ENCODE data around the gene PCBP3.

Gene PCBP3

GRCh38 chr21:45778686-45779085 is 135.2 kb downstream of the PCBP3 start:
- Histone ChIP-seq H2AK5ac (ENCODE audit: low read length) (no peak overlapping the region), H2BK5ac (ENCODE audit: low read depth, low read length, poor library complexity) (no peak overlapping the region), H3K4ac (ENCODE audit: low read depth, low read length) (no peak overlapping the region), H3K4me3 (ENCODE audit: low read depth, low read length) (no peak overlapping the region), H3K27me3 (ENCODE audit: insufficient read depth, low read length) (no peaks in the 10 kb centered on the region), H3K23ac (ENCODE audit: low read length) (no peak overlapping the region), H3K14ac (ENCODE audit: low read length) (no peak overlapping the region), H3K79me1 (ENCODE audit: low read length) (no peaks in the 10 kb centered on the region), H3K9me3 (ENCODE audit: insufficient read depth, low read depth, low read length) (peaks cover 15% of the 10 kb centered on the region), H2BK120ac (ENCODE audit: insufficient read depth, low read length, poor library complexity) (no peak overlapping the region), H4K12ac (ENCODE audit: low read depth, low read length) (no peak overlapping the region), H3K4me2 (ENCODE audit: low read length) (no peak overlapping the region), H2AFZ (ENCODE audit: insufficient read depth, low read length, poor library complexity) (no peak overlapping the region), H3K79me2 (ENCODE audit: control insufficient read depth, insufficient read depth, low read length, poor library complexity) (no peaks in the 10 kb centered on the region), H2BK12ac (ENCODE audit: low read length) (no peak overlapping the region), H3K27ac (ENCODE audit: low read depth, low read length) (no peak overlapping the region), H3K36me3 (ENCODE audit: control insufficient read depth in 1 of 2, insufficient read depth in 2 of 2, low read length in 2 of 2) (no peaks in the 10 kb centered on the region), H4K8ac (ENCODE audit: low read depth, low read length) (no peak overlapping the region), H4K91ac (ENCODE audit: low read depth, low read length) (no peak overlapping the region), H3K18ac (ENCODE audit: low read length) (no peak overlapping the region), H3K9ac (ENCODE audit: low read length) (no peak overlapping the region), H3K4me1 (ENCODE audit: control insufficient read depth in 1 of 2, insufficient read depth in 2 of 2, low read length in 2 of 2) (no peaks in the 10 kb centered on the region)
- WGBS (ENCODE audit: extremely low coverage, insufficient coverage, insufficient read length) = no CpG with 5 or more reads among the region's 1 CpG
- DNase-seq = no peak

GRCh38 chr21:45779226-45779625 is 135.7 kb downstream of the PCBP3 start:
- Histone ChIP-seq H2AK5ac (ENCODE audit: low read length) (no peak overlapping the region), H3K36me3 (ENCODE audit: control insufficient read depth in 1 of 2, insufficient read depth in 2 of 2, low read length in 2 of 2) (no peaks in the 10 kb centered on the region), H3K79me1 (ENCODE audit: low read length) (no peaks in the 10 kb centered on the region), H3K14ac (ENCODE audit: low read length) (no peak overlapping the region), H2BK120ac (ENCODE audit: insufficient read depth, low read length, poor library complexity) (no peak overlapping the region), H3K27ac (ENCODE audit: low read depth, low read length) (no peak overlapping the region), H4K91ac (ENCODE audit: low read depth, low read length) (no peak overlapping the region), H3K18ac (ENCODE audit: low read length) (no peak overlapping the region), H4K8ac (ENCODE audit: low read depth, low read length) (no peak overlapping the region), H3K79me2 (ENCODE audit: control insufficient read depth, insufficient read depth, low read length, poor library complexity) (no peaks in the 10 kb centered on the region), H3K4me1 (ENCODE audit: control insufficient read depth in 1 of 2, insufficient read depth in 2 of 2, low read length in 2 of 2) (no peaks in the 10 kb centered on the region), H3K9me3 (ENCODE audit: insufficient read depth, low read depth, low read length) (peaks cover 15% of the 10 kb centered on the region), H3K9ac (ENCODE audit: low read length) (no peak overlapping the region), H3K4ac (ENCODE audit: low read depth, low read length) (no peak overlapping the region), H2BK12ac (ENCODE audit: low read length) (no peak overlapping the region), H4K12ac (ENCODE audit: low read depth, low read length) (no peak overlapping the region), H2AFZ (ENCODE audit: insufficient read depth, low read length, poor library complexity) (no peak overlapping the region), H2BK5ac (ENCODE audit: low read depth, low read length, poor library complexity) (no peak overlapping the region), H3K23ac (ENCODE audit: low read length) (no peak overlapping the region), H3K4me2 (ENCODE audit: low read length) (no peak overlapping the region), H3K27me3 (ENCODE audit: insufficient read depth, low read length) (no peaks in the 10 kb centered on the region), H3K4me3 (ENCODE audit: low read depth, low read length) (no peak overlapping the region)
- no peak for DNase-seq
- WGBS (ENCODE audit: extremely low coverage, insufficient coverage, insufficient read length) = no CpG with 5 or more reads among the region's 3 CpGs

GRCh38 chr21:45780647-45781046 is 137.1 kb downstream of the PCBP3 start:
- H3K4me2 ChIP-seq (ENCODE audit: low read length) = no peak overlapping the region
- no peak overlapping the region for H2AK5ac ChIP-seq (ENCODE audit: low read length)
- H3K27ac ChIP-seq (ENCODE audit: low read depth, low read length) = no peak overlapping the region
- H3K27me3 ChIP-seq (ENCODE audit: insufficient read depth, low read length) = no peaks in the 10 kb centered on the region
- H3K4me1 ChIP-seq (ENCODE audit: control insufficient read depth in 1 of 2, insufficient read depth in 2 of 2, low read length in 2 of 2) = no peaks in the 10 kb centered on the region
- no peak overlapping the region for H4K8ac ChIP-seq (ENCODE audit: low read depth, low read length)
- H4K91ac ChIP-seq (ENCODE audit: low read depth, low read length) = no peak overlapping the region
- H3K79me1 ChIP-seq (ENCODE audit: low read length) = no peaks in the 10 kb centered on the region
- no peak overlapping the region for H3K9ac ChIP-seq (ENCODE audit: low read length)
- H3K23ac ChIP-seq (ENCODE audit: low read length) = no peak overlapping the region
- WGBS (ENCODE audit: extremely low coverage, insufficient coverage, insufficient read length) = no CpG with 5 or more reads among the region's 3 CpGs
- no peak overlapping the region for H4K12ac ChIP-seq (ENCODE audit: low read depth, low read length)
- no peak overlapping the region for H2BK12ac ChIP-seq (ENCODE audit: low read length)
- H3K4me3 ChIP-seq (ENCODE audit: low read depth, low read length) = no peak overlapping the region
- H3K79me2 ChIP-seq (ENCODE audit: control insufficient read depth, insufficient read depth, low read length, poor library complexity) = no peaks in the 10 kb centered on the region
- DNase-seq = no peak
- no peaks in the 10 kb centered on the region for H3K36me3 ChIP-seq (ENCODE audit: control insufficient read depth in 1 of 2, insufficient read depth in 2 of 2, low read length in 2 of 2)
- H3K4ac ChIP-seq (ENCODE audit: low read depth, low read length) = no peak overlapping the region
- peaks cover 15% of the 10 kb centered on the region for H3K9me3 ChIP-seq (ENCODE audit: insufficient read depth, low read depth, low read length)
- H2BK120ac ChIP-seq (ENCODE audit: insufficient read depth, low read length, poor library complexity) = no peak overlapping the region
- H3K18ac ChIP-seq (ENCODE audit: low read length) = no peak overlapping the region
- no peak overlapping the region for H3K14ac ChIP-seq (ENCODE audit: low read length)
- no peak overlapping the region for H2BK5ac ChIP-seq (ENCODE audit: low read depth, low read length, poor library complexity)
- no peak overlapping the region for H2AFZ ChIP-seq (ENCODE audit: insufficient read depth, low read length, poor library complexity)

- H2AFZ ChIP-seq (ENCODE audit: insufficient read depth, low read length, poor library complexity) = no peak overlapping the region
- no peak overlapping the region for H4K8ac ChIP-seq (ENCODE audit: low read depth, low read length)
- no peak overlapping the region for H3K27ac ChIP-seq (ENCODE audit: low read depth, low read length)
- H3K36me3 ChIP-seq (ENCODE audit: control insufficient read depth in 1 of 2, insufficient read depth in 2 of 2, low read length in 2 of 2) = no peaks in the 10 kb centered on the region
- H3K4me1 ChIP-seq (ENCODE audit: control insufficient read depth in 1 of 2, insufficient read depth in 2 of 2, low read length in 2 of 2) = no peaks in the 10 kb centered on the region
- no peak overlapping the region for H3K18ac ChIP-seq (ENCODE audit: low read length)
- H3K14ac ChIP-seq (ENCODE audit: low read length) = no peak overlapping the region
- H4K91ac ChIP-seq (ENCODE audit: low read depth, low read length) = no peak overlapping the region
- H3K4me3 ChIP-seq (ENCODE audit: low read depth, low read length) = no peak overlapping the region
- no peak overlapping the region for H3K4me2 ChIP-seq (ENCODE audit: low read length)
- H3K23ac ChIP-seq (ENCODE audit: low read length) = no peak overlapping the region
- H3K79me1 ChIP-seq (ENCODE audit: low read length) = no peaks in the 10 kb centered on the region
- no peaks in the 10 kb centered on the region for H3K27me3 ChIP-seq (ENCODE audit: insufficient read depth, low read length)
- H3K4ac ChIP-seq (ENCODE audit: low read depth, low read length) = no peak overlapping the region
- no peaks in the 10 kb centered on the region for H3K79me2 ChIP-seq (ENCODE audit: control insufficient read depth, insufficient read depth, low read length, poor library complexity)
- no peak overlapping the region for H4K12ac ChIP-seq (ENCODE audit: low read depth, low read length)
- peaks cover 15% of the 10 kb centered on the region for H3K9me3 ChIP-seq (ENCODE audit: insufficient read depth, low read depth, low read length)
- no peak overlapping the region for H2BK12ac ChIP-seq (ENCODE audit: low read length)
- no peak overlapping the region for H3K9ac ChIP-seq (ENCODE audit: low read length)
- no peak overlapping the region for H2BK5ac ChIP-seq (ENCODE audit: low read depth, low read length, poor library complexity)
- no peak overlapping the region for H2BK120ac ChIP-seq (ENCODE audit: insufficient read depth, low read length, poor library complexity)
- H2AK5ac ChIP-seq (ENCODE audit: low read length) = no peak overlapping the region
- DNase-seq = no peak
- no CpG with 5 or more reads among the region's 4 CpGs for WGBS (ENCODE audit: extremely low coverage, insufficient coverage, insufficient read length)
Measured at GRCh38 chr21:45781741-45782140, 138.2 kb downstream of the PCBP3 start.
